ENCODE results near the gene MAML2. TPM values are rescaled to one million over a fixed set of nuclear protein-coding genes. Genes with fewer than 3 reads are reported as not detected.
A peak's percentile ranks its signal among the peaks of the same experiment; 100 is the strongest.

The MAML2 gene
- total and polyA plus RNA-seq, 4 donors: 0.56 to 2.1 (median 1.4) TPM

DNA sequence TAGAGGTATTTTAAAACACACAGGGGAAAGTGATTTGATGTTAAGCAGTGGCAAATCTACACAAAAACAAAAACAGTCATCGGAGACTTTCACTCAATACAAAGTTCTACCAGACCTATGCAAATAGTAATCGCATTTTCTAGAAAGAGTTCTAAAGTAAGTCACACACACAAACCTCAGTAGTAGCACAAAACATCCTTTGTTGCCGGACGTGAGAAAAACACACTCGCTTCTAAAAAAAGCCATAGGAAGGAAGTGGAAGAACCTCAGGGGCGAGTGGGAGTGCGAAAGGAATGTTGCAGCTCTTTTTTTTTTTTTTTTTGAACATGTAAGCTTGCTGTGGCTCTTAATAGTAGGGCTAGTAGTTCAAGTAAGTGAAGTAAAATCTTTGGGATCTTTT, 88.9 kb downstream of the MAML2 start:
- TF ChIP-seq, protein P1, sequence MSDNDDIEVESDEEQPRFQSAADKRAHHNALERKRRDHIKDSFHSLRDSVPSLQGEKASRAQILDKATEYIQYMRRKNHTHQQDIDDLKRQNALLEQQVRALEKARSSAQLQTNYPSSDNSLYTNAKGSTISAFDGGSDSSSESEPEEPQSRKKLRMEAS (IDR thresholded peaks at IDR 0.05): peak; percentile 35
- TF ChIP-seq RXRA (IDR thresholded peaks at IDR 0.05) (peak in 1 of 2 donors; percentile 39), SP1 (IDR thresholded peaks at IDR 0.05) (peak; percentile 22), RAD21 (IDR thresholded peaks at IDR 0.05) (peak; percentile 38 to 43), JUND (IDR thresholded peaks at IDR 0.05) (no peak), NR2F2 (IDR thresholded peaks at IDR 0.05) (no peak), YY1 (IDR thresholded peaks at IDR 0.05) (no peak)
- 45% methylated on average over 7 of the region's 7 CpGs for WGBS
- Histone ChIP-seq H3K4me3 (ENCODE audit: low read depth in 1 of 3, low read length in 3 of 3) (no peak overlapping the region), H3K27me3 (ENCODE audit: control insufficient read depth in 4 of 4, insufficient read depth in 4 of 4, low read length in 3 of 4) (no peaks in the 10 kb centered on the region), H3K36me3 (ENCODE audit: control insufficient read depth in 4 of 4, insufficient read depth in 3 of 4, low read depth in 1 of 4, low read length in 3 of 4) (no peaks in the 10 kb centered on the region), H3K9ac (ENCODE audit: low read depth in 1 of 2, low read length in 2 of 2) (no peak overlapping the region), H3K4me1 (ENCODE audit: control insufficient read depth in 4 of 4, insufficient read depth in 4 of 4, low read length in 3 of 4) (peaks cover 0 to 10% (median 4%) of the 10 kb centered on the region in 4 donors), H3K27ac (ENCODE audit: low read depth in 1 of 2, low read length in 2 of 2) (peak overlapping the region in 1 of 2 donors; percentile 11), H3K9me3 (ENCODE audit: control insufficient read depth in 4 of 4, low read length in 3 of 4) (no peaks in the 10 kb centered on the region)
- no peak for DNase-seq (ENCODE audit: low spot score)

DNA sequence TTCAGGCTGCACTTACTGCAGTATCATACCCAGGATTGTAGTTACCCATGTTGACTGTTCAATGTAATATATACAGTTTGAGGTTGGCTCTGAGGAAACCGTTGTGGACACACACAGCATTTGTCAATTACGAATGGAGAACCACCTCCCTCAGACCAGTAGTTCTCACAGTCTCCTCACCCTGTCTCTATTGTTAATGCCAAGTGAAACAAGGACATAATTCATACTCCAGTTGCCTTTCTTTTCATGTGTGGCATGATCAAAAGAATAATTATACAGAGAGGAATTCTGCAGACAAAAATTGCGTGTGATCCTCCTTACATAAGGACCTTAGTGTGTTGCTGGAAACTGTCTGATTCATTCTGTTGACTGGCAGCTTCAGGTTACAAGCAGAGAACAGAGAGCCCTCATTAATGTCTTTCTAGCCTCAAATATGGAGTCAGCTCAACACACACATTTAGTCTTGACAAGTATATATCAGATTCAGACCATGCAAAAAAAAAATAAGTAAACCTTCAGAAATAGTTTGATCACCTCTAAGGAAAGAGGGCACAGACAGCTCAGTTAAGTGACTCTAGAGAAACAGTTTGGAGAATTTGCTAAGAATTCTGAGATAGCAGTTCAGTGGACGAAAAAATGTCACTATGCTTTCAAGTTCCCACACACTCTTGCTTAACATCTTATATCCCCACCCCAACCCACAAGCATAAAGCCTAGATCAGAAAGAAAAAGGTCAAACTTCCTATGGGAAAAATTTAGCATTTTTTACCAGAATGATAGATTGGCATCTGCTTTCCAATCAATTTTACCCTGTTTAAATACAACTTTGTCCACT, 96.1 kb downstream of the MAML2 start:
- Histone ChIP-seq H3K4me3 (ENCODE audit: low read depth in 1 of 3, low read length in 3 of 3) (no peak overlapping the region), H3K9me3 (ENCODE audit: control insufficient read depth in 4 of 4, low read length in 3 of 4) (no peaks in the 10 kb centered on the region), H3K27me3 (ENCODE audit: control insufficient read depth in 4 of 4, insufficient read depth in 4 of 4, low read length in 3 of 4) (no peaks in the 10 kb centered on the region), H3K9ac (ENCODE audit: low read depth in 1 of 2, low read length in 2 of 2) (no peak overlapping the region), H3K36me3 (ENCODE audit: control insufficient read depth in 4 of 4, insufficient read depth in 3 of 4, low read depth in 1 of 4, low read length in 3 of 4) (no peaks in the 10 kb centered on the region), H3K27ac (ENCODE audit: low read depth in 1 of 2, low read length in 2 of 2) (no peak overlapping the region), H3K4me1 (ENCODE audit: control insufficient read depth in 4 of 4, insufficient read depth in 4 of 4, low read length in 3 of 4) (peaks cover 0 to 4% (median 1%) of the 10 kb centered on the region in 4 donors)
- no peak for DNase-seq (ENCODE audit: low spot score)
- 59% methylated on average over 4 of the region's 4 CpGs for WGBS
- TF ChIP-seq RXRA (IDR thresholded peaks at IDR 0.05): no peak
- TF ChIP-seq NR2F2 (IDR thresholded peaks at IDR 0.05): no peak
- no peak for TF ChIP-seq FOXA1 (IDR thresholded peaks at IDR 0.05)
- TF ChIP-seq, protein P1 (IDR thresholded peaks at IDR 0.05): no peak
- TF ChIP-seq, protein P2, sequence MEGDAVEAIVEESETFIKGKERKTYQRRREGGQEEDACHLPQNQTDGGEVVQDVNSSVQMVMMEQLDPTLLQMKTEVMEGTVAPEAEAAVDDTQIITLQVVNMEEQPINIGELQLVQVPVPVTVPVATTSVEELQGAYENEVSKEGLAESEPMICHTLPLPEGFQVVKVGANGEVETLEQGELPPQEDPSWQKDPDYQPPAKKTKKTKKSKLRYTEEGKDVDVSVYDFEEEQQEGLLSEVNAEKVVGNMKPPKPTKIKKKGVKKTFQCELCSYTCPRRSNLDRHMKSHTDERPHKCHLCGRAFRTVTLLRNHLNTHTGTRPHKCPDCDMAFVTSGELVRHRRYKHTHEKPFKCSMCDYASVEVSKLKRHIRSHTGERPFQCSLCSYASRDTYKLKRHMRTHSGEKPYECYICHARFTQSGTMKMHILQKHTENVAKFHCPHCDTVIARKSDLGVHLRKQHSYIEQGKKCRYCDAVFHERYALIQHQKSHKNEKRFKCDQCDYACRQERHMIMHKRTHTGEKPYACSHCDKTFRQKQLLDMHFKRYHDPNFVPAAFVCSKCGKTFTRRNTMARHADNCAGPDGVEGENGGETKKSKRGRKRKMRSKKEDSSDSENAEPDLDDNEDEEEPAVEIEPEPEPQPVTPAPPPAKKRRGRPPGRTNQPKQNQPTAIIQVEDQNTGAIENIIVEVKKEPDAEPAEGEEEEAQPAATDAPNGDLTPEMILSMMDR (IDR thresholded peaks at IDR 0.05; ENCODE audit: low read depth, low read length, missing input control): no peak
- TF ChIP-seq RAD21 (IDR thresholded peaks at IDR 0.05): no peak
- no peak for TF ChIP-seq HNF4G (IDR thresholded peaks at IDR 0.05)
- TF ChIP-seq, protein P3, sequence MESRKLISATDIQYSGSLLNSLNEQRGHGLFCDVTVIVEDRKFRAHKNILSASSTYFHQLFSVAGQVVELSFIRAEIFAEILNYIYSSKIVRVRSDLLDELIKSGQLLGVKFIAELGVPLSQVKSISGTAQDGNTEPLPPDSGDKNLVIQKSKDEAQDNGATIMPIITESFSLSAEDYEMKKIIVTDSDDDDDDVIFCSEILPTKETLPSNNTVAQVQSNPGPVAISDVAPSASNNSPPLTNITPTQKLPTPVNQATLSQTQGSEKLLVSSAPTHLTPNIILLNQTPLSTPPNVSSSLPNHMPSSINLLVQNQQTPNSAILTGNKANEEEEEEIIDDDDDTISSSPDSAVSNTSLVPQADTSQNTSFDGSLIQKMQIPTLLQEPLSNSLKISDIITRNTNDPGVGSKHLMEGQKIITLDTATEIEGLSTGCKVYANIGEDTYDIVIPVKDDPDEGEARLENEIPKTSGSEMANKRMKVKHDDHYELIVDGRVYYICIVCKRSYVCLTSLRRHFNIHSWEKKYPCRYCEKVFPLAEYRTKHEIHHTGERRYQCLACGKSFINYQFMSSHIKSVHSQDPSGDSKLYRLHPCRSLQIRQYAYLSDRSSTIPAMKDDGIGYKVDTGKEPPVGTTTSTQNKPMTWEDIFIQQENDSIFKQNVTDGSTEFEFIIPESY (IDR thresholded peaks at IDR 0.05): no peak
- TF ChIP-seq JUND (IDR thresholded peaks at IDR 0.05): no peak
- no peak for TF ChIP-seq SP1 (IDR thresholded peaks at IDR 0.05)
- TF ChIP-seq YY1 (IDR thresholded peaks at IDR 0.05): no peak
- no peak for TF ChIP-seq EGR1 (IDR thresholded peaks at IDR 0.05; ENCODE audit: low read depth in 2 of 2)
- TF ChIP-seq GABPA (IDR thresholded peaks at IDR 0.05 in 1 of 2, conservative IDR thresholded peaks at IDR 0.05 in 1 of 2): no peak
- TF ChIP-seq, protein P4, sequence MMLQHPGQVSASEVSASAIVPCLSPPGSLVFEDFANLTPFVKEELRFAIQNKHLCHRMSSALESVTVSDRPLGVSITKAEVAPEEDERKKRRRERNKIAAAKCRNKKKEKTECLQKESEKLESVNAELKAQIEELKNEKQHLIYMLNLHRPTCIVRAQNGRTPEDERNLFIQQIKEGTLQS (IDR thresholded peaks at IDR 0.05): no peak
- TF ChIP-seq, protein P5, sequence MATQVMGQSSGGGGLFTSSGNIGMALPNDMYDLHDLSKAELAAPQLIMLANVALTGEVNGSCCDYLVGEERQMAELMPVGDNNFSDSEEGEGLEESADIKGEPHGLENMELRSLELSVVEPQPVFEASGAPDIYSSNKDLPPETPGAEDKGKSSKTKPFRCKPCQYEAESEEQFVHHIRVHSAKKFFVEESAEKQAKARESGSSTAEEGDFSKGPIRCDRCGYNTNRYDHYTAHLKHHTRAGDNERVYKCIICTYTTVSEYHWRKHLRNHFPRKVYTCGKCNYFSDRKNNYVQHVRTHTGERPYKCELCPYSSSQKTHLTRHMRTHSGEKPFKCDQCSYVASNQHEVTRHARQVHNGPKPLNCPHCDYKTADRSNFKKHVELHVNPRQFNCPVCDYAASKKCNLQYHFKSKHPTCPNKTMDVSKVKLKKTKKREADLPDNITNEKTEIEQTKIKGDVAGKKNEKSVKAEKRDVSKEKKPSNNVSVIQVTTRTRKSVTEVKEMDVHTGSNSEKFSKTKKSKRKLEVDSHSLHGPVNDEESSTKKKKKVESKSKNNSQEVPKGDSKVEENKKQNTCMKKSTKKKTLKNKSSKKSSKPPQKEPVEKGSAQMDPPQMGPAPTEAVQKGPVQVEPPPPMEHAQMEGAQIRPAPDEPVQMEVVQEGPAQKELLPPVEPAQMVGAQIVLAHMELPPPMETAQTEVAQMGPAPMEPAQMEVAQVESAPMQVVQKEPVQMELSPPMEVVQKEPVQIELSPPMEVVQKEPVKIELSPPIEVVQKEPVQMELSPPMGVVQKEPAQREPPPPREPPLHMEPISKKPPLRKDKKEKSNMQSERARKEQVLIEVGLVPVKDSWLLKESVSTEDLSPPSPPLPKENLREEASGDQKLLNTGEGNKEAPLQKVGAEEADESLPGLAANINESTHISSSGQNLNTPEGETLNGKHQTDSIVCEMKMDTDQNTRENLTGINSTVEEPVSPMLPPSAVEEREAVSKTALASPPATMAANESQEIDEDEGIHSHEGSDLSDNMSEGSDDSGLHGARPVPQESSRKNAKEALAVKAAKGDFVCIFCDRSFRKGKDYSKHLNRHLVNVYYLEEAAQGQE (IDR thresholded peaks at IDR 0.05): no peak
- no peak for TF ChIP-seq TAF1 (conservative IDR thresholded peaks at IDR 0.05)
- TF ChIP-seq HNF4A (conservative IDR thresholded peaks at IDR 0.05): no peak

Data from liver (tissue), 9 donors.